ENCODE measurements around the gene PRKAR1B.

DNA sequence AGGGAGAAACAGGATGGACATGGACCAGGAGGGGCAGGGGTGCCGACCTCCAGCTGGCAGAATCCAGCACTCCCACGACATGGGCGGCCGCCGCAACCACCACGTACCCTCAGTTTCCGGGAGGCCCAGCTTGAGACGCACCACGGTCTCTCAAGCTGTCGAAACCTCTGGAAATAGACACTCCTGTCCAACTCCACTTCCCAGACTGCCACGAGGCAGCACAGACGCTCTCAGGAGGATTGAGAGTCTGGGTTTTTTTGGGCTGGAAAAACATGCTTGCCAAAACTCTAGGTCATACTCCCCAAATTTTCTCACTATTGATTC lies 169.6 kb downstream of the PRKAR1B start:
- TF ChIP-seq, protein P1, sequence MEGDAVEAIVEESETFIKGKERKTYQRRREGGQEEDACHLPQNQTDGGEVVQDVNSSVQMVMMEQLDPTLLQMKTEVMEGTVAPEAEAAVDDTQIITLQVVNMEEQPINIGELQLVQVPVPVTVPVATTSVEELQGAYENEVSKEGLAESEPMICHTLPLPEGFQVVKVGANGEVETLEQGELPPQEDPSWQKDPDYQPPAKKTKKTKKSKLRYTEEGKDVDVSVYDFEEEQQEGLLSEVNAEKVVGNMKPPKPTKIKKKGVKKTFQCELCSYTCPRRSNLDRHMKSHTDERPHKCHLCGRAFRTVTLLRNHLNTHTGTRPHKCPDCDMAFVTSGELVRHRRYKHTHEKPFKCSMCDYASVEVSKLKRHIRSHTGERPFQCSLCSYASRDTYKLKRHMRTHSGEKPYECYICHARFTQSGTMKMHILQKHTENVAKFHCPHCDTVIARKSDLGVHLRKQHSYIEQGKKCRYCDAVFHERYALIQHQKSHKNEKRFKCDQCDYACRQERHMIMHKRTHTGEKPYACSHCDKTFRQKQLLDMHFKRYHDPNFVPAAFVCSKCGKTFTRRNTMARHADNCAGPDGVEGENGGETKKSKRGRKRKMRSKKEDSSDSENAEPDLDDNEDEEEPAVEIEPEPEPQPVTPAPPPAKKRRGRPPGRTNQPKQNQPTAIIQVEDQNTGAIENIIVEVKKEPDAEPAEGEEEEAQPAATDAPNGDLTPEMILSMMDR (IDR thresholded peaks at IDR 0.05) = no peak
- TF ChIP-seq EZH2 (IDR thresholded peaks at IDR 0.05; ENCODE audit: borderline replicate concordance, insufficient read depth, low read depth, low read length, poor library complexity, severe bottlenecking) = no peak

All from B cell (primary cell).